HUES48 (cell line): ENCODE results near the gene MAGEA3.

Experiments
- H3K27ac ChIP-seq: one replicate; pipeline ENCODE4 v1.7.0; 2013; ENCODE audit warnings: low read depth, low read length, inconsistent platforms
- H3K27me3 ChIP-seq: 2 replicates; pipeline ENCODE4 v1.6.1; 2013; ENCODE audit warnings: mild to moderate bottlenecking, low read length; ENCODE audit not compliant: control insufficient read depth, insufficient read depth
- H3K36me3 ChIP-seq: 2 replicates; pipeline ENCODE4 v1.6.1; 2013; ENCODE audit warnings: low read length; ENCODE audit not compliant: control insufficient read depth, insufficient read depth
- H3K4me1 ChIP-seq: 2 replicates; pipeline ENCODE4 v1.6.1; 2013; ENCODE audit warnings: mild to moderate bottlenecking, low read length; ENCODE audit not compliant: control insufficient read depth, insufficient read depth
- H3K4me3 ChIP-seq: 2 replicates; pipeline ENCODE4 v1.5.1; 2013; ENCODE audit warnings: mild to moderate bottlenecking, low read depth, low read length
- H3K9ac ChIP-seq: 2 replicates; pipeline ENCODE4 v1.6.1; 2013; ENCODE audit warnings: mild to moderate bottlenecking, low read depth, low read length, moderate library complexity
- H3K9me3 ChIP-seq: 2 replicates; pipeline ENCODE4 v1.6.1; 2013; ENCODE audit warnings: low read length; ENCODE audit not compliant: control insufficient read depth, insufficient read depth

MAGEA3 gene

GRCh38 chrX:152738560-152738959 is 40.0 kb downstream of the MAGEA3 start:
- Histone ChIP-seq H3K4me1 (no peaks in the 10 kb centered on the region), H3K36me3 (no peaks in the 10 kb centered on the region), H3K9me3 (peaks cover 24% of the 10 kb centered on the region), H3K4me3 (no peak overlapping the region), H3K9ac (no peak overlapping the region), H3K27me3 (no peaks in the 10 kb centered on the region), H3K27ac (no peak overlapping the region)
